ENCODE data around the gene SLC2A6. TPM values are rescaled to one million over a fixed set of nuclear protein-coding genes. Genes with fewer than 3 reads are reported as not detected.

The SLC2A6 gene
- total and polyA plus RNA-seq, 2 of the 8 experiments (the other 6 are each of a cell fraction or from before 2014, with no cell fraction given) = 16.6 to 17.8 TPM

DNA sequence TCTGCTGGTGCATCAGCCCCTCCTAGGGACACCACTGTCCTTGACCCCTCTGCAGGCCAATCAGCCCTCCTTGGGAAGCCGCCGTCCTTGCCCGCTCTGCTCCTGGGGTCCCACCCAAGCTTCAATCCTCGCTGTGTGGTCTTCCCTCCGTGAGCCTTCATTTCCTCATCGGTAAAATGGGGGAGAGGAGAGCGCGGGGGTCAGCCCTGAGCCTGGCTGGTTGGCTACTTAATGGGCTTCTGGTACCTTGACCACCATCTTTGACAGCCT lies 12.7 kb upstream of the SLC2A6 start (continued):
- no peak for TF ChIP-seq USF2 (IDR thresholded peaks at IDR 0.05; ENCODE audit: low read length)
